HG03095 (cell line): Measurements from ENCODE around the gene ANO10.
"Not testable (repeated sequence)": the region's sequence is repeated elsewhere in the genome, so short reads cannot be mapped to it uniquely, and the experiment has no call there.

Source experiments
- ATAC-seq: cut with Tn5 transposase; IDR thresholded peaks from one replicate; pipeline ENCODE4 v1.9.1; 2021; ENCODE audit warnings: moderate library complexity; ENCODE audit not compliant: unreplicated experiment

Gene ANO10

GRCh38 chr3:43629741-43630140 lies 7.9 kb upstream of the ANO10 start:
- ATAC-seq: no peak

GRCh38 chr3:43629257-43629656 lies 7.4 kb upstream of the ANO10 start:
- no peak for ATAC-seq

GRCh38 chr3:43627360-43627759 lies 5.5 kb upstream of the ANO10 start:
- no peak for ATAC-seq

GRCh38 chr3:43624619-43625305 lies 3.0 kb upstream of the ANO10 start:
- no peak for ATAC-seq

GRCh38 chr3:43620831-43621655 lies 768 bp downstream of the ANO10 start:
- no peak for ATAC-seq

- ATAC-seq: no peak
Observed at GRCh38 chr3:43619588-43619987, 2.2 kb downstream of the ANO10 start.

- no peak for ATAC-seq
Observed at GRCh38 chr3:43618142-43618541, 3.7 kb downstream of the ANO10 start.

- no peak for ATAC-seq
Observed at GRCh38 chr3:43616034-43616433, 5.8 kb downstream of the ANO10 start.

- no peak for ATAC-seq
Observed at GRCh38 chr3:43615133-43615532, 6.7 kb downstream of the ANO10 start.

- ATAC-seq: no peak
Observed at GRCh38 chr3:43613976-43614375, 7.8 kb downstream of the ANO10 start.

- ATAC-seq: no peak
Observed at GRCh38 chr3:43612419-43612818, 9.4 kb downstream of the ANO10 start.

- ATAC-seq: no peak
Observed at GRCh38 chr3:43609406-43609805, 12.4 kb downstream of the ANO10 start.

GRCh38 chr3:43608751-43609150 lies 13.1 kb downstream of the ANO10 start:
- no peak for ATAC-seq

GRCh38 chr3:43606284-43606683 lies 15.5 kb downstream of the ANO10 start:
- no peak for ATAC-seq

GRCh38 chr3:43599959-43600358 lies 21.9 kb downstream of the ANO10 start:
- ATAC-seq: not testable (repeated sequence)

GRCh38 chr3:43597961-43598360 lies 23.9 kb downstream of the ANO10 start:
- no peak for ATAC-seq

GRCh38 chr3:43596178-43596577 lies 25.6 kb downstream of the ANO10 start:
- ATAC-seq: not testable (repeated sequence)

- not testable (repeated sequence) for ATAC-seq
Observed at GRCh38 chr3:43595280-43595679, 26.5 kb downstream of the ANO10 start.

- not testable (repeated sequence) for ATAC-seq
Observed at GRCh38 chr3:43593588-43593987, 28.2 kb downstream of the ANO10 start.

- ATAC-seq: not testable (repeated sequence)
Observed at GRCh38 chr3:43591866-43592265, 29.9 kb downstream of the ANO10 start.

GRCh38 chr3:43587303-43587702 lies 34.5 kb downstream of the ANO10 start:
- no peak for ATAC-seq
